Measurements from ENCODE around the gene CSRP3. TPM values are rescaled to one million over a fixed set of nuclear protein-coding genes. Genes with fewer than 3 reads are reported as not detected.

Gene CSRP3
- polyA plus RNA-seq, 1 donor from 2014 or later, result not detected

GRCh38 chr11:19163617-19164016 lies 38.2 kb downstream of the CSRP3 start:
- Histone ChIP-seq H3K27me3 (ENCODE audit: insufficient read depth, low read depth, low read length) (no peaks in the 10 kb centered on the region), H3K9ac (ENCODE audit: low read length) (no peak overlapping the region), H2AFZ (ENCODE audit: low read depth, low read length) (no peak overlapping the region), H3K4me2 (ENCODE audit: low read length) (no peak overlapping the region), H4K20me1 (ENCODE audit: insufficient read depth) (no peaks in the 10 kb centered on the region), H3F3A (ENCODE audit: insufficient read depth, low read length, poor library complexity, severe bottlenecking) (no peaks in the 10 kb centered on the region), H3K79me2 (replicated peaks; ENCODE audit: insufficient read depth, low read length) (no peaks in the 10 kb centered on the region), H3K9me2 (ENCODE audit: insufficient read depth, low read length) (no peaks in the 10 kb centered on the region), H3K27ac (ENCODE audit: low read length) (no peak overlapping the region), H3K36me3 (ENCODE audit: insufficient read depth, low read length) (peaks cover 12% of the 10 kb centered on the region), H3K4me3 (ENCODE audit: low read length) (no peak overlapping the region), H3K9me3 (ENCODE audit: low read length) (no peaks in the 10 kb centered on the region)
- no peak for TF ChIP-seq TAF1 (IDR thresholded peaks at IDR 0.05; ENCODE audit: low read depth)
- TF ChIP-seq, protein P1, sequence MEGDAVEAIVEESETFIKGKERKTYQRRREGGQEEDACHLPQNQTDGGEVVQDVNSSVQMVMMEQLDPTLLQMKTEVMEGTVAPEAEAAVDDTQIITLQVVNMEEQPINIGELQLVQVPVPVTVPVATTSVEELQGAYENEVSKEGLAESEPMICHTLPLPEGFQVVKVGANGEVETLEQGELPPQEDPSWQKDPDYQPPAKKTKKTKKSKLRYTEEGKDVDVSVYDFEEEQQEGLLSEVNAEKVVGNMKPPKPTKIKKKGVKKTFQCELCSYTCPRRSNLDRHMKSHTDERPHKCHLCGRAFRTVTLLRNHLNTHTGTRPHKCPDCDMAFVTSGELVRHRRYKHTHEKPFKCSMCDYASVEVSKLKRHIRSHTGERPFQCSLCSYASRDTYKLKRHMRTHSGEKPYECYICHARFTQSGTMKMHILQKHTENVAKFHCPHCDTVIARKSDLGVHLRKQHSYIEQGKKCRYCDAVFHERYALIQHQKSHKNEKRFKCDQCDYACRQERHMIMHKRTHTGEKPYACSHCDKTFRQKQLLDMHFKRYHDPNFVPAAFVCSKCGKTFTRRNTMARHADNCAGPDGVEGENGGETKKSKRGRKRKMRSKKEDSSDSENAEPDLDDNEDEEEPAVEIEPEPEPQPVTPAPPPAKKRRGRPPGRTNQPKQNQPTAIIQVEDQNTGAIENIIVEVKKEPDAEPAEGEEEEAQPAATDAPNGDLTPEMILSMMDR (IDR thresholded peaks at IDR 0.05; ENCODE audit: poor library complexity, severe bottlenecking), result no peak
- no peak for TF ChIP-seq MXI1 (conservative IDR thresholded peaks at IDR 0.05; ENCODE audit: poor library complexity, severe bottlenecking)
- TF ChIP-seq EZH2 (IDR thresholded peaks at IDR 0.05; ENCODE audit: borderline replicate concordance, insufficient read depth, low read length, poor library complexity, severe bottlenecking), result no peak
- TF ChIP-seq SMC3 (conservative IDR thresholded peaks at IDR 0.05; ENCODE audit: poor library complexity), result no peak
- no peak for TF ChIP-seq RAD21 (conservative IDR thresholded peaks at IDR 0.05)
- TF ChIP-seq EP300 (conservative IDR thresholded peaks at IDR 0.05; ENCODE audit: poor library complexity, severe bottlenecking), result no peak
- TF ChIP-seq POLR2AphosphoS5 (IDR thresholded peaks at IDR 0.05), result no peak

- Histone ChIP-seq H3K79me2 (replicated peaks; ENCODE audit: insufficient read depth, low read length) (no peaks in the 10 kb centered on the region), H3K9ac (ENCODE audit: low read length) (no peak overlapping the region), H3K4me3 (ENCODE audit: low read length) (no peak overlapping the region), H3K27ac (ENCODE audit: low read length) (no peak overlapping the region), H3K9me2 (ENCODE audit: insufficient read depth, low read length) (no peaks in the 10 kb centered on the region), H3K4me2 (ENCODE audit: low read length) (no peak overlapping the region), H3K9me3 (ENCODE audit: low read length) (no peaks in the 10 kb centered on the region), H3K36me3 (ENCODE audit: insufficient read depth, low read length) (peaks cover 12% of the 10 kb centered on the region), H3K27me3 (ENCODE audit: insufficient read depth, low read depth, low read length) (no peaks in the 10 kb centered on the region), H2AFZ (ENCODE audit: low read depth, low read length) (no peak overlapping the region), H3F3A (ENCODE audit: insufficient read depth, low read length, poor library complexity, severe bottlenecking) (no peaks in the 10 kb centered on the region), H4K20me1 (ENCODE audit: insufficient read depth) (no peaks in the 10 kb centered on the region)
- TF ChIP-seq SMC3 (conservative IDR thresholded peaks at IDR 0.05; ENCODE audit: poor library complexity) (no peak), MXI1 (conservative IDR thresholded peaks at IDR 0.05; ENCODE audit: poor library complexity, severe bottlenecking) (no peak), RAD21 (conservative IDR thresholded peaks at IDR 0.05) (no peak), POLR2AphosphoS5 (IDR thresholded peaks at IDR 0.05) (no peak), TAF1 (IDR thresholded peaks at IDR 0.05; ENCODE audit: low read depth) (no peak), EP300 (conservative IDR thresholded peaks at IDR 0.05; ENCODE audit: poor library complexity, severe bottlenecking) (no peak), EZH2 (IDR thresholded peaks at IDR 0.05; ENCODE audit: borderline replicate concordance, insufficient read depth, low read length, poor library complexity, severe bottlenecking) (no peak)
- TF ChIP-seq, protein P1 (IDR thresholded peaks at IDR 0.05; ENCODE audit: poor library complexity, severe bottlenecking), result no peak
- TF ChIP-seq, protein P2, sequence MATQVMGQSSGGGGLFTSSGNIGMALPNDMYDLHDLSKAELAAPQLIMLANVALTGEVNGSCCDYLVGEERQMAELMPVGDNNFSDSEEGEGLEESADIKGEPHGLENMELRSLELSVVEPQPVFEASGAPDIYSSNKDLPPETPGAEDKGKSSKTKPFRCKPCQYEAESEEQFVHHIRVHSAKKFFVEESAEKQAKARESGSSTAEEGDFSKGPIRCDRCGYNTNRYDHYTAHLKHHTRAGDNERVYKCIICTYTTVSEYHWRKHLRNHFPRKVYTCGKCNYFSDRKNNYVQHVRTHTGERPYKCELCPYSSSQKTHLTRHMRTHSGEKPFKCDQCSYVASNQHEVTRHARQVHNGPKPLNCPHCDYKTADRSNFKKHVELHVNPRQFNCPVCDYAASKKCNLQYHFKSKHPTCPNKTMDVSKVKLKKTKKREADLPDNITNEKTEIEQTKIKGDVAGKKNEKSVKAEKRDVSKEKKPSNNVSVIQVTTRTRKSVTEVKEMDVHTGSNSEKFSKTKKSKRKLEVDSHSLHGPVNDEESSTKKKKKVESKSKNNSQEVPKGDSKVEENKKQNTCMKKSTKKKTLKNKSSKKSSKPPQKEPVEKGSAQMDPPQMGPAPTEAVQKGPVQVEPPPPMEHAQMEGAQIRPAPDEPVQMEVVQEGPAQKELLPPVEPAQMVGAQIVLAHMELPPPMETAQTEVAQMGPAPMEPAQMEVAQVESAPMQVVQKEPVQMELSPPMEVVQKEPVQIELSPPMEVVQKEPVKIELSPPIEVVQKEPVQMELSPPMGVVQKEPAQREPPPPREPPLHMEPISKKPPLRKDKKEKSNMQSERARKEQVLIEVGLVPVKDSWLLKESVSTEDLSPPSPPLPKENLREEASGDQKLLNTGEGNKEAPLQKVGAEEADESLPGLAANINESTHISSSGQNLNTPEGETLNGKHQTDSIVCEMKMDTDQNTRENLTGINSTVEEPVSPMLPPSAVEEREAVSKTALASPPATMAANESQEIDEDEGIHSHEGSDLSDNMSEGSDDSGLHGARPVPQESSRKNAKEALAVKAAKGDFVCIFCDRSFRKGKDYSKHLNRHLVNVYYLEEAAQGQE (IDR thresholded peaks at IDR 0.05; ENCODE audit: borderline replicate concordance), result no peak
These were observed 38.8 kb downstream of the CSRP3 start for GRCh38 chr11:19162951-19163505.
